ENCODE results near the gene GNAS. TPM values are rescaled to one million over a fixed set of nuclear protein-coding genes. Genes with fewer than 3 reads are reported as not detected.

Gene GNAS
- total and polyA plus RNA-seq, 7 donors: 700 to 1,905 (median 1,386) TPM

- H3K9me3 ChIP-seq: no peaks in the 10 kb centered on the region
- 52 to 65% (median 53%) methylated on average over 5 of the region's 5 CpGs for WGBS, 3 donors
- H3K27me3 ChIP-seq (ENCODE audit: insufficient read depth in 3 of 3, low read length in 2 of 3): no peaks in the 10 kb centered on the region
- no peaks in the 10 kb centered on the region for H3K36me3 ChIP-seq (ENCODE audit: insufficient read depth in 1 of 2, low read depth in 1 of 2)
- no peak overlapping the region for H3K27ac ChIP-seq
- H3K4me1 ChIP-seq: no peaks in the 10 kb centered on the region
- DNase-seq (no peak), ATAC-seq (peak in 2 of 4 donors; percentile 15 to 55)
- TF ChIP-seq, protein P1, sequence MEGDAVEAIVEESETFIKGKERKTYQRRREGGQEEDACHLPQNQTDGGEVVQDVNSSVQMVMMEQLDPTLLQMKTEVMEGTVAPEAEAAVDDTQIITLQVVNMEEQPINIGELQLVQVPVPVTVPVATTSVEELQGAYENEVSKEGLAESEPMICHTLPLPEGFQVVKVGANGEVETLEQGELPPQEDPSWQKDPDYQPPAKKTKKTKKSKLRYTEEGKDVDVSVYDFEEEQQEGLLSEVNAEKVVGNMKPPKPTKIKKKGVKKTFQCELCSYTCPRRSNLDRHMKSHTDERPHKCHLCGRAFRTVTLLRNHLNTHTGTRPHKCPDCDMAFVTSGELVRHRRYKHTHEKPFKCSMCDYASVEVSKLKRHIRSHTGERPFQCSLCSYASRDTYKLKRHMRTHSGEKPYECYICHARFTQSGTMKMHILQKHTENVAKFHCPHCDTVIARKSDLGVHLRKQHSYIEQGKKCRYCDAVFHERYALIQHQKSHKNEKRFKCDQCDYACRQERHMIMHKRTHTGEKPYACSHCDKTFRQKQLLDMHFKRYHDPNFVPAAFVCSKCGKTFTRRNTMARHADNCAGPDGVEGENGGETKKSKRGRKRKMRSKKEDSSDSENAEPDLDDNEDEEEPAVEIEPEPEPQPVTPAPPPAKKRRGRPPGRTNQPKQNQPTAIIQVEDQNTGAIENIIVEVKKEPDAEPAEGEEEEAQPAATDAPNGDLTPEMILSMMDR (IDR thresholded peaks at IDR 0.05): no peak
- H3K4me3 ChIP-seq: no peak overlapping the region
- intact Hi-C loops (cut with DNase I): loop anchor here (5.0 to 10.0 kb wide), 2 partner anchors 538 to 630 kb away; no protein-coding TSS in a partner anchor
These were observed 14.7 kb downstream of the GNAS start for GRCh38 chr20:58867211-58867610.

DNA sequence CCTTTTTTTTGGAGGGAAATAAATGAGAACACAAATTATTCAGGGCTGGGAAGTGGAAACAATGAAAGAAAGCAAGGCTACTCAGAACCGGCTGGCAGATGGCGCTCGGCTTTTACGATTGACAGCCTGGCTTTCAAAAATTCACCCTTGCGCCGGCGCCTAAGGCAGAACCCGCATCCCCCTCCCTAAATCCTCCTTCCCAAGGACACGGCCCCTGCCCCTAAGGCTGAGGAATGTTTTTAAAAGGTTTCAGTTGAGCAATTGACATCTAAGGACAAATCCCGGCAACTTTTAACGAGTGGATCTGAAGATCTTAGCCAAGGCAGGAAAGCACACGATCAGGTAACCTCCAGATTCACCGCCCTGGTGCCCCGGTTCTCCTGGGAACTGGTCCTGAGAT lies 16.3 kb downstream of the GNAS start:
- WGBS, 3 donors: 42 to 48% (median 45%) methylated on average over 14 of the region's 14 CpGs
- Histone ChIP-seq H3K4me1 (no peaks in the 10 kb centered on the region), H3K27ac (no peak overlapping the region), H3K27me3 (ENCODE audit: insufficient read depth in 3 of 3, low read length in 2 of 3) (no peaks in the 10 kb centered on the region), H3K9me3 (no peaks in the 10 kb centered on the region), H3K36me3 (ENCODE audit: insufficient read depth in 1 of 2, low read depth in 1 of 2) (no peaks in the 10 kb centered on the region), H3K4me3 (no peak overlapping the region)
- TF ChIP-seq, protein P1 (IDR thresholded peaks at IDR 0.05): peak; percentile 33
- intact Hi-C loops (cut with DNase I): loop anchor here (5.0 to 10.0 kb wide), 2 partner anchors 536 to 629 kb away; no protein-coding TSS in a partner anchor
- ATAC-seq: peak in 1 of 4 donors; percentile 63
- DNase-seq: peak in 1 of 2 donors; percentile 47

GRCh38 chr20:58869662-58870227 lies 17.2 kb downstream of the GNAS start:
- TF ChIP-seq, protein P1 (IDR thresholded peaks at IDR 0.05): no peak

DNA sequence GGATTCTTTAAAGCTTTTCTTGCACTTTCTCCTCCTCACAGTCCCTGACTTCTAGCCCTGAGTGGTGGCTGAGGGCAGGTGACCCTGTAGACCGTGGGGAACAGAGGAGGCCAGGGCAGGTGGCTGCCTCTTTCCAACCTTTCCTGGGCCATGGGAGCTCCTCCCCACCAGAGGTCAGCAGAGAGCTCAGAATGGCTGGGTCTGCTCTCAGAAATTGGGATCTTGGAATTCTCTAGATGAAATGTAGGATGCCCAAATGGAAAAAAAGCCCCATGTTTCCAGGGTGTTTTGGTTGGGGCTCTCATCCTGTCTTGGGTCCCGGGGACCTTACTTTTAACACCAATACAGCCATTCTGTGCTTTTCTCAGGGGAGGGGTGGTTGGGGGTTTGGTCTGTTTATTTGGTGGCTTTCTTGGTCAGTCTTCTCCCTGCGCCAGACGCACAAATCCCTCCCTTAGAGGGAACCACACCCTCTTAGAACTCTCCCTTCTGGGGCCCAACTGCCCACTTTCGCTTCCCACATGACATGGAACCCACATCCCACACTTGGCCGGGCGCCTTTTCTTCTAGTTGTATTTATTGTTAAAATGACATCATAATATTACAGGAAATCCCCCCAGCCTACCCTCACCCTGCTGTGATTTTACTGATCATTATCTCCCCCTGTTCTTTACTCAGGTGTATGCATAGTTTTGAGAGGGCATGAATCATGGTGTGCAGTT lies 17.9 kb downstream of the GNAS start:
- 49 to 58% (median 56%) methylated on average over 7 of the region's 7 CpGs for WGBS, 3 donors
- Histone ChIP-seq H3K9me3 (no peaks in the 10 kb centered on the region), H3K27ac (no peak overlapping the region), H3K27me3 (ENCODE audit: insufficient read depth in 3 of 3, low read length in 2 of 3) (no peaks in the 10 kb centered on the region), H3K4me1 (no peaks in the 10 kb centered on the region), H3K36me3 (ENCODE audit: insufficient read depth in 1 of 2, low read depth in 1 of 2) (no peaks in the 10 kb centered on the region), H3K4me3 (no peak overlapping the region)
- peak; percentile 56 to 81 for DNase-seq
- TF ChIP-seq, protein P1 (IDR thresholded peaks at IDR 0.05): peak; percentile 91
- intact Hi-C loops (cut with DNase I): loop anchor here (1.0 to 10.0 kb wide), 6 partner anchors 214 to 537 kb away; no protein-coding TSS in a partner anchor
- peak; percentile 86 to 92 (median 88) for ATAC-seq

More at GRCh38 chr20:58869662-58870227, 17.2 kb downstream of the GNAS start:
- H3K4me3 ChIP-seq: no peak overlapping the region
- H3K27ac ChIP-seq: no peak overlapping the region
- no peaks in the 10 kb centered on the region for H3K36me3 ChIP-seq (ENCODE audit: insufficient read depth in 1 of 2, low read depth in 1 of 2)
- no peaks in the 10 kb centered on the region for H3K27me3 ChIP-seq (ENCODE audit: insufficient read depth in 3 of 3, low read length in 2 of 3)
- WGBS, 3 donors: 57 to 70% (median 65%) methylated on average over 7 of the region's 7 CpGs
- no peaks in the 10 kb centered on the region for H3K9me3 ChIP-seq
- intact Hi-C loops (cut with DNase I): loop anchor here (1.0 to 10.0 kb wide), 8 partner anchors 215 to 628 kb away; no protein-coding TSS in a partner anchor
- DNase-seq (no peak), ATAC-seq (no peak)
- no peaks in the 10 kb centered on the region for H3K4me1 ChIP-seq

Data from psoas muscle (tissue), 8 donors.